Suppressor macrophage treated with lipopolysaccharide for 1 hour (primary cell): ENCODE results near the gene HOXA5.

ENCODE experiments used
- DNase-seq, 3 donors: peaks; one replicate each; pipeline ENCODE4 v3.0.0-alpha.2; 2020 to 2022

HOXA5 gene

DNA sequence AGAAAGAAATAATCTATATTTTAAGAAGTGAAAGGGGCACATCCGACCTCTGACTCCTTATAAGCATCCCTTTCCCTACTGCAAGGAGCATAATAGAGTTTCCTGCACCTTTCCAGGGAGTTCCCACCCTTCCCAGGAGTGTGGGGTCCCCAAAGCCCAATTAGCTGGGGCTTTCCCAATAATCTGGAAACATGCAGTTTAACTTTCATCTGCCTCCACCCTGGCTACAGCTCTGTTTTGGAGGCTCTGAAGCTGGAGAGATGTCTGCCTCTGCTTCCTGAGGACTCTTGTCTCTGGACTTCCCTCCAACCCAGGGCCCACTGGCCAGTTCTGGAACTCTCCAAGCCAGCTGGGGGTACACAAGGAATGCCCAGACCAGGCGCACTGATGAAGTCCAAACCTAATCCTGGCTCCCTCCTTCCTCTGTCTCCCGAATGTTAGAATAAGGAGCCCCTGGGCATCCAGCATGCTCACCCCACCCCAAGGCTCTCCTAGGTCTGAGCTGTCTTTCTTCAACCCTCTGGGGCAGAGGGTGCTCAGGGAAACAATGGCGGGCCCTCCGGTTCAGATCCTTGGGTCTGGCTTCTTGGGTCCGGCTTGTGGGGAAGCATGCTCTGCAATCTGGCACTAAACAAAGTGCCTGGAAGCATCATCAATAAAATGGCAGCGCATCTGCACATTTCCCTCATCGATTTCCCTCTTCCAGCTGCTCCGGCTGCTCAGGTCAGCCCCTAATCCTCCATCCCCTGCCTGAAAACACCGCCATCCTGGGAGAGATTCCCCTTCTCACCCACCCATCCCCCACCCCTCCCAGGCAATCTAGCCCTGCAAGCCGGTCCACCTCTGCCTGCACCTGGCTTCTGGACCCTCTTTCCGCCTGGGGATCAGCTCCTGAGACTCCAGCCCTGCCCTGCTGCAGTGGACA lies 26.3 kb downstream of the HOXA5 start:
- no peak for DNase-seq

GRCh38 chr7:27116031-27116961 lies 27.2 kb downstream of the HOXA5 start:
- no peak for DNase-seq

DNA sequence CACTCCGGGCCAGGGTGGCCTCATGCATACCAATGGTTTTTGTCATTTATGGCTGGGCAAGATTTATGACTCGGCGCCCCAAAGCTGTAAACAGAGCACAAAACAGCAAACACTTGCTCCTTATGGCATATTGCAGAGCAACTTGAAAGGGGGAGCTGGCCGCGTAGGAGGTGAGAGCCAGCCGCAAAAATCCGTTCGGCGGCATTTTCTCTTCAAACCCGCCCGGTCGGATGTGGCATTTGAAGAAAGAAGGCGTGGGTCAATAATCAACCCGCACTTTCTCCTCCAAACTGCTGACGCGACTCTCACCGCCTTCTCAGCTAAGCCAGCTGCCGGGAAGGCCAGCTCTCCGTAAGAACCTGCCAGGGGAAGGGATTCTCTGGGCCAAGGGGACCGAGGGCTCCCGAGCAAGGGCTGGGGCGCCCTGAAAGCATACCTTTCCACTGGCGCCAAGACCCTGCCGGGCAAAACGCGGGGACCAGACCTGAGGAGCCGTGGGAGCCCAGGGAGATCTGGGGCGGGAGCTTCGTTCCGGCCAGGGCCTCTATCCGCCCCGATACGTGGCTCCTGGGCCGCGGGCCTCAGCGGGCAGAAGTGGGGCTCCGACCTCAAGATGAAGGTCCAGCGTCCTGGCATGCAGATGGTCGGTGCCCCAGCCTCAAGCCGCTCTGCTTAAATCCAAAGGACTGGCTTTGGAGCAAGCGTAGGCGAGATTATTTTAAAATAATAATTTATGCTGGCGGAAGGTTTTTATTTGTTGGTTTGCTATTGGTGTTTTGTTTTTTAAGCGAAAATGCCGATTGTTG lies 28.1 kb downstream of the HOXA5 start:
- DNase-seq = no peak

- DNase-seq = no peak
Observed at GRCh38 chr7:27114881-27115220, 28.6 kb downstream of the HOXA5 start.

DNA sequence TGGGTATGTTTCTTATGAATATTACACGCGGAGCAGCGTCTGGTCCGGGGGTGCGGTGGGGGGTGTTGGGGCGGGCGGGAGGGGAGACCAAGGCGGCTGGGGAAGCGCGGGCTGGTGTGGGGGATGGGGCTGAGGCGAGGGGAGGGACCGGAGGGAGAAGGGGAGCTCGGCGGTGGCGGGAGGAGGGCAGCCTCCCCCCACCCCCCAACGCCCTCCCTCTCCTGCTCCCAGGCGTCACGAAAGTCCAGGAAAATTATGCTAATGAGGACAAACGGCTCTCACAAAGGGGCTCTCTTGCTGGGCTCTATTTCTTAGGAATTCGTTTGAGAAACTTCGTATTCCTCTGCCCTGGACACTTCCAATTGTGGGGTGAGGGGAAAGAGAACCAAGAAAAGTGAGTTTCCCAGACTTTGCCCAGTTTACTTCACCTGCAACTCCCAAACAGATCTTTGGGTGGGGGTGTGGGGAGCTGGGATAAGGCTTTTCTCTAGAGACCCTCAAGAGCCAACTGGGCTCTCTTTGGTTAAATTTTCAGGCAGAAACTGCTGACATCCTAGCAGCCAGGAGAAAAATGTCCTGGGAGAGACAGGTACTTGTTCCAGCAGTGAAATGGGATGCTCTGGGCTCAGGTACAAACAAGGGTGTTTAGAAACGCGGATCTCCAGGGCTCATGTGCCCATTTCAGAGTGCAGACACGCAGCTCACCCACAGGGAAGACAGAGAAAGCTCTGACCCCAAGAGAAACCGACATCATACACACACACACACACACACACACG lies 29.3 kb downstream of the HOXA5 start:
- DNase-seq = no peak

DNA sequence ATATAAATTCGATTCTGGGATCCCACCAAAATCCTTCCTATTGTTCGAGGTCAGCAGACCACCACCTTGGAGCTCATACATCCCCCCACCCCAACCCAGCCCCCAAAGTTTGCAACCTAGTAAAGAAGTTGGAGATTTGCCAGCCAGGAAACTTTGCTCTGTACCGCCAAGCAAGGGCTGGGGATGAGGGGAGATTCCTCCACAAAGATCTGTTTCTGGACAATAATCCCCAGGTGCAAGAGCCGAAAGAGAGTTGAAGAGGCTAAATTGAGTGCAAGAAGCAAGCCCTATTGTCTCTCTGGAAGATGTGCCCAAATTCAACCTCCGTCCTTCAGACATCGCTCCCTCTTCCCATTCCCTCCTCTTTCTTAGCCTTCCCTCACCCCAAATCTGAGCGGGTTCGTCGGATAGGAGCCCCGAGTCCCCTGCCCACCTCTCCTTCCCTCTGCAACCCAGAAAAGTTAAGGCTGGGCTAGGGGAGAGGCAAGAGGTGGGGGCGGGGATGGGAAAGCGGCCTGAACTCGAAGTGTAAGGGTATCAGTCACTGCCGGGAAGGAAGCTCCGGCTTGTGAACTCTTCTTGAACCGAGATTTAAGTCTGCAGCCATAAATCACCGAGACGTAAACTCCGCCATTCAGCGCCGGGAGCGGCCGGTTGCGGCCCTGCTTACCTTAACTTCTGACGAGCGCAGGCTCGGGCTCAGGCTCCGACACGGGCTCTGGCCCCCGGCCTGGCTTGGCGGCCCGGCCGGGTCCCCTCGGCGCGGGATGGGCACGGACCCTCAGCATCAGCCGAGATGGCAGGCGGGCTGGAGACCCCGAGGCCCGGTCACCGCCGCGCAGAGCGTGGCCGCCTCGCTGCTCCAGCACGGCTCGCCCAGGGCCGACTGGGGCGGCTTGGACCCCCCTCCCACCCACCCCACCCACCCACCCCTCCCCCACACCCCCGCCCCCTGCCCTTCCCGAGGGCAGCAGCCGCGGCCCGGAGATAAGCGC lies 30.2 kb downstream of the HOXA5 start:
- no peak for DNase-seq

DNA sequence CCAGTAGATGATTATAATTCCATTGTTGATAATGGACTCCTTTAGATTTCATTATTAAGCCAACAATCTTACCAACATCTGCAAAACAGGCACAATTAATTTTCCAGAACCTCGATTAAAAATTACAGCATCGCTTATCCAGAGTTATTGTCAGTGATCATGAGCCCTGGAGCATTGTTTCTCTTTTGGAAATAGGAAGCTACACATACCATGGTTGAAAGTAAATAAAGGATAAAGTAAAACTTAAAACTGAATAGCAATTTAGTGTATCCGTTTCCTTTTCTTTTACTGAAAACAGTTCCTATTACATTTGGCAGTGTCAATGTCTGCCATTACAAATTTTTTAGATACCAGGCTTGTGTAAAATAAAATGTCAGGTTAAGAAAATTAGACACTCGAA lies 31.1 kb downstream of the HOXA5 start:
- no peak for DNase-seq

- no peak for DNase-seq
Observed at GRCh38 chr7:27111751-27112277, 31.7 kb downstream of the HOXA5 start.

GRCh38 chr7:27111042-27111750 lies 32.3 kb downstream of the HOXA5 start:
- DNase-seq = no peak

DNA sequence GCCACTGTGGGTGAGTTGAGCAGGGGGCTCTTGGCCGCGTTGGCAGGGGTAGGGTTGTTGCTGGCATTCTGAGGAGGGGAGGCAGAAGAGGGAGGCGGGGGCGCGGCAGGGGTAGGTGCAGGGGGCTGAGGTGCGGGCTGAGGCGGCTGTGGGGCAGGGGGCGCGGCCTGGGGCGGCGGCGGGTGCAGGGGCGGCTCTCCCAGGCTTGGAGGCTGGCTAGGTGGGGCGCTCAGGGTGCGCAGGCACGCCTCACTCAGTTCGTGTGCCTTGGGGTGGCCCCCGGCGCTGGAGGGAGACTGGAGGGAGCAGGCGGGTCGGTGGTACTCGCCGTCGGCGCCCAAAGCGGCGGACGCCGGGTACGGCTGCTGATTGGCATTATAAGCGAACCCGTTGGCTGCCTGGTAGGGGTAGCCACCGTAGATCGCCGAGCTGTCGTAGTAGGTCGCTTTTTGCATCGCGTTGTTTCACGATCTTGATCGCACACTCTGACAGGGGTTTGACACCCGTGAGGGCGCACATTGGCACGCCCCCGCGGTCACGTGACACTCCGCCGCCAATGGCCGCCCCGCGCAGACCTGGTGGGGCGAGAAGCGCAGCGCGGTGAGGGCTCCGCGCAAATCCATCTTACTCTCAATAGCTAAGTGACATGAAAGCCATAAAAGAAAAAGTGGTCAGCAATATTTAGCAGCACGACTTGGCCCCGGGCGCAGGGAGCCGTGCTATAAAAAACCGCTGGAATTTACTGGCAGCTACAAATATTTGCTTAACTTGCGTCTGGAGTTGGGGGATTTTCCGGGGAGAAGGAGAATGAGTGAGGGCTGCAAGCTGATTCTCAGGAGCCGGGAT lies 33.1 kb downstream of the HOXA5 start:
- DNase-seq = no peak

GRCh38 chr7:27109466-27110185 lies 33.9 kb downstream of the HOXA5 start:
- no peak for DNase-seq

- no peak for DNase-seq
Observed at GRCh38 chr7:27108390-27109127, 34.9 kb downstream of the HOXA5 start.

GRCh38 chr7:27107391-27108381 lies 35.8 kb downstream of the HOXA5 start:
- no peak for DNase-seq

GRCh38 chr7:27106901-27107240 lies 36.6 kb downstream of the HOXA5 start:
- no peak for DNase-seq

GRCh38 chr7:27106181-27106900 lies 37.1 kb downstream of the HOXA5 start:
- DNase-seq = no peak
